ENCODE measurements around the gene LIPK. TPM values are rescaled to one million over a fixed set of nuclear protein-coding genes. Genes with fewer than 3 reads are reported as not detected.
"Not testable (repeated sequence)": the region's sequence is repeated elsewhere in the genome, so short reads cannot be mapped to it uniquely, and the experiment has no call there.

The LIPK gene
- total and polyA plus RNA-seq, 2 donors from 2014 or later = not detected

DNA sequence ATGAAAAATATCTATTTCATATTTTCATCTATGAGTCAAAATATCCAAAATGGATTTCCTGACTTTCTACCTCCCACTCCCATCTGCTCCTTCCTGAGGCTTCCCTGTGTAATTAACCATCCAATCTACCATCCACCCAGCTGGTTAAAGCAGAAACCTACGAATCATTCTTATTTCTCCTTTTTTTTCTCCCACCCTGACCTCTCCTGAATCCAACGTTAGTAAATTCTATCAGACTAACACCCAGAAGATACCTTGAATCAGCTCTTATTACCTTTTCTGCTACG, 45.5 kb upstream of the LIPK start:
- FAIRE-seq = no peak
- TF ChIP-seq, protein P1, sequence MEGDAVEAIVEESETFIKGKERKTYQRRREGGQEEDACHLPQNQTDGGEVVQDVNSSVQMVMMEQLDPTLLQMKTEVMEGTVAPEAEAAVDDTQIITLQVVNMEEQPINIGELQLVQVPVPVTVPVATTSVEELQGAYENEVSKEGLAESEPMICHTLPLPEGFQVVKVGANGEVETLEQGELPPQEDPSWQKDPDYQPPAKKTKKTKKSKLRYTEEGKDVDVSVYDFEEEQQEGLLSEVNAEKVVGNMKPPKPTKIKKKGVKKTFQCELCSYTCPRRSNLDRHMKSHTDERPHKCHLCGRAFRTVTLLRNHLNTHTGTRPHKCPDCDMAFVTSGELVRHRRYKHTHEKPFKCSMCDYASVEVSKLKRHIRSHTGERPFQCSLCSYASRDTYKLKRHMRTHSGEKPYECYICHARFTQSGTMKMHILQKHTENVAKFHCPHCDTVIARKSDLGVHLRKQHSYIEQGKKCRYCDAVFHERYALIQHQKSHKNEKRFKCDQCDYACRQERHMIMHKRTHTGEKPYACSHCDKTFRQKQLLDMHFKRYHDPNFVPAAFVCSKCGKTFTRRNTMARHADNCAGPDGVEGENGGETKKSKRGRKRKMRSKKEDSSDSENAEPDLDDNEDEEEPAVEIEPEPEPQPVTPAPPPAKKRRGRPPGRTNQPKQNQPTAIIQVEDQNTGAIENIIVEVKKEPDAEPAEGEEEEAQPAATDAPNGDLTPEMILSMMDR (IDR thresholded peaks at IDR 0.05; ENCODE audit: borderline replicate concordance, extremely low read depth, insufficient read depth) = no peak

DNA sequence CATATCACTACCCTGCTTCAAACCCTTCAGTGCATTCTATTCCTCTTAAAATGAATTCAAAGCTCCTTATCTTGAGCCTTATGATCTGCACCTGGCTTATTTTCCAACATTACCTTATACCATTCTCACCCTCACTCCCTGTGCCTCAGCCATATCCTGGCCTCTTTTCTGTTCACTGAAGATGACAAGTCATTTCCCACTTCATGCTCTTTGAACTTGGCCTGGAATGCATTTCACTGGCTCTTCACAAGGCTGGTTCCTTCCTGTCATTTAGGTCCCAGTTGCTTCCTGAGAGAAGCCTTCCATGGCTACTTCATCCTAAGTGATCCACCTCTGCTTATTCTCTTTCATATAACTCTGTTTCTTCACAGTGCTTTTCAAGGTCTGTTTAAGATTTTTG, 45.0 kb upstream of the LIPK start:
- intact Hi-C loops (cut with DNase I) = no loop called here
- Histone ChIP-seq H3K27me3 (ENCODE audit: control insufficient read depth, insufficient read depth, low read length) (no peaks in the 10 kb centered on the region), H3K9ac (ENCODE audit: low read length in 3 of 3) (no peak overlapping the region), H3K27ac (ENCODE audit: low read depth in 2 of 2, low read length in 2 of 2) (no peak overlapping the region), H3K9me3 (ENCODE audit: control insufficient read depth in 2 of 3, insufficient read depth in 1 of 3, low read length in 3 of 3) (no peaks in the 10 kb centered on the region), H3K4me3 (ENCODE audit: low read length in 3 of 3) (no peak overlapping the region), H3K36me3 (ENCODE audit: control insufficient read depth in 2 of 3, insufficient read depth in 3 of 3, low read length in 3 of 3) (no peaks in the 10 kb centered on the region), H3K4me1 (ENCODE audit: control insufficient read depth in 2 of 3, insufficient read depth in 2 of 3, low read depth in 1 of 3, low read length in 3 of 3) (no peaks in the 10 kb centered on the region)
- TF ChIP-seq, protein P1 (IDR thresholded peaks at IDR 0.05; ENCODE audit: borderline replicate concordance, extremely low read depth, insufficient read depth) = no peak
- DNase-seq (peak in 2 of 5 donors; percentile 15 to 23), FAIRE-seq (no peak)

More for the DNA sequence above, 45.5 kb upstream of the LIPK start:
- H3K4me3 ChIP-seq (ENCODE audit: low read length in 3 of 3) = no peak overlapping the region
- no peak overlapping the region for H3K27ac ChIP-seq (ENCODE audit: low read depth in 2 of 2, low read length in 2 of 2)
- H3K9me3 ChIP-seq (ENCODE audit: control insufficient read depth in 2 of 3, insufficient read depth in 1 of 3, low read length in 3 of 3) = no peaks in the 10 kb centered on the region
- H3K27me3 ChIP-seq (ENCODE audit: control insufficient read depth, insufficient read depth, low read length) = no peaks in the 10 kb centered on the region
- no peaks in the 10 kb centered on the region for H3K4me1 ChIP-seq (ENCODE audit: control insufficient read depth in 2 of 3, insufficient read depth in 2 of 3, low read depth in 1 of 3, low read length in 3 of 3)
- H3K9ac ChIP-seq (ENCODE audit: low read length in 3 of 3) = no peak overlapping the region
- no peaks in the 10 kb centered on the region for H3K36me3 ChIP-seq (ENCODE audit: control insufficient read depth in 2 of 3, insufficient read depth in 3 of 3, low read length in 3 of 3)
- no peak for DNase-seq
- intact Hi-C loops (cut with DNase I) = no loop called here

DNA sequence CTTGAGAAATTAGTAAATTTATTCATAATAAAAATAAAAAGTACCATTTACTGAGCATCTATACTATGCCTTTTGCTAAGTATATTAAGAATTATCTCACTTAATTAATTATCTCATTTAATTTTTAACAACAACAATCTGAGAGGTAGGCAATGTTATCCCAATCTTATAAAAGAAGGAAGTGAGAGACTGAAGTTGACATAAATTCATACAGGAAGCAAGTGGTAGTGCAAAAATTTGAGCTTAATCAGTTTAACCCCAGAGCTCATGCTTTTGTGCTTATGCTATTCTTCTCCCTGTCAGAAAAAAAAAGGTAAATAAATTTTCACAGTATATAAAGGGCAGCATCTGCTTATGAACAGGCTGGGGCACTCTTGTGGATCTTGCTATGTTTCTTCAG, 44.5 kb upstream of the LIPK start:
- Histone ChIP-seq H3K27me3 (ENCODE audit: control insufficient read depth, insufficient read depth, low read length) (no peaks in the 10 kb centered on the region), H3K4me3 (ENCODE audit: low read length in 3 of 3) (no peak overlapping the region), H3K36me3 (ENCODE audit: control insufficient read depth in 2 of 3, insufficient read depth in 3 of 3, low read length in 3 of 3) (no peaks in the 10 kb centered on the region), H3K4me1 (ENCODE audit: control insufficient read depth in 2 of 3, insufficient read depth in 2 of 3, low read depth in 1 of 3, low read length in 3 of 3) (no peaks in the 10 kb centered on the region), H3K9me3 (ENCODE audit: control insufficient read depth in 2 of 3, insufficient read depth in 1 of 3, low read length in 3 of 3) (no peaks in the 10 kb centered on the region), H3K27ac (ENCODE audit: low read depth in 2 of 2, low read length in 2 of 2) (no peak overlapping the region), H3K9ac (ENCODE audit: low read length in 3 of 3) (no peak overlapping the region)
- DNase-seq (no peak), FAIRE-seq (no peak)
- intact Hi-C loops (cut with DNase I) = no loop called here
- TF ChIP-seq, protein P1 (IDR thresholded peaks at IDR 0.05; ENCODE audit: borderline replicate concordance, extremely low read depth, insufficient read depth) = no peak

DNA sequence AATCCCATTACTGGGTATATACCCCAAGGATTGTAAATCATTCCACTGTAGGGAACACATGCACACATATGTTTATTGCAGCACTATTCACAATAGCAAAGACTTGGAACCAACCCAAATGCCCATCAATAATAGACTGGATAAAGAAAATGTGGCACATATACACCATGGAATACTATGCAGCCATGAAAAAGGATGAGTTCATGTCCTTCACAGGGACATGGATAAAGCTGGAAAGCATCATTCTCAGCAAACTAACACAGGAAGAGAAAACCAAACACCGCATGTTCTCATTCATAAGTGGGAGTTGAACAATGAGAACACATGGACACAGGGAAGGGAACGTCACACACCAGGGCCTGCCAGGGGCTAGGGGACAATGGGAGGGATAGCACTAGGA, 42.9 kb upstream of the LIPK start:
- H3K9me3 ChIP-seq (ENCODE audit: control insufficient read depth in 2 of 3, insufficient read depth in 1 of 3, low read length in 3 of 3); DNase-seq; H3K36me3 ChIP-seq (ENCODE audit: control insufficient read depth in 2 of 3, insufficient read depth in 3 of 3, low read length in 3 of 3); H3K4me3 ChIP-seq (ENCODE audit: low read length in 3 of 3); H3K27me3 ChIP-seq (ENCODE audit: control insufficient read depth, insufficient read depth, low read length); H3K27ac ChIP-seq (ENCODE audit: low read depth in 2 of 2, low read length in 2 of 2); intact Hi-C loops (cut with DNase I); FAIRE-seq; H3K4me1 ChIP-seq (ENCODE audit: control insufficient read depth in 2 of 3, insufficient read depth in 2 of 3, low read depth in 1 of 3, low read length in 3 of 3); H3K9ac ChIP-seq (ENCODE audit: low read length in 3 of 3): not testable (repeated sequence)

Measured in kidney (tissue), 14 donors.